HG03039 (cell line): ENCODE data around the gene AKNA.
"Not testable (repeated sequence)": the region's sequence is repeated elsewhere in the genome, so short reads cannot be mapped to it uniquely, and the experiment has no call there.

Source experiments
- ATAC-seq: cut with Tn5 transposase; IDR thresholded peaks from one replicate; pipeline ENCODE4 v1.9.1; 2021; ENCODE audit warnings: mild to moderate bottlenecking, moderate library complexity; ENCODE audit not compliant: unreplicated experiment

The AKNA gene

GRCh38 chr9:114341991-114342390 is 45.8 kb downstream of the AKNA start:
- no peak for ATAC-seq

GRCh38 chr9:114341152-114341830 is 46.5 kb downstream of the AKNA start:
- no peak for ATAC-seq

- no peak for ATAC-seq
Measured at GRCh38 chr9:114339130-114339908, 48.5 kb downstream of the AKNA start.

- no peak for ATAC-seq
Measured at GRCh38 chr9:114338187-114338586, 49.6 kb downstream of the AKNA start.

- ATAC-seq: no peak
Measured at GRCh38 chr9:114336699-114337395, 50.9 kb downstream of the AKNA start.

- no peak for ATAC-seq
Measured at GRCh38 chr9:114336157-114336556, 51.6 kb downstream of the AKNA start.

- ATAC-seq: no peak
Measured at GRCh38 chr9:114335745-114336144, 52.0 kb downstream of the AKNA start.

GRCh38 chr9:114334490-114334889 is 53.3 kb downstream of the AKNA start:
- ATAC-seq: no peak

GRCh38 chr9:114333718-114334117 is 54.1 kb downstream of the AKNA start:
- ATAC-seq: not testable (repeated sequence)

- not testable (repeated sequence) for ATAC-seq
Measured at GRCh38 chr9:114332474-114333040, 55.2 kb downstream of the AKNA start.

- not testable (repeated sequence) for ATAC-seq
Measured at GRCh38 chr9:114331229-114332195, 56.3 kb downstream of the AKNA start.

GRCh38 chr9:114330636-114331035 is 57.1 kb downstream of the AKNA start:
- no peak for ATAC-seq

GRCh38 chr9:114329625-114330022 is 58.2 kb downstream of the AKNA start, which contains the start of gene ORM2:
Gene ORM2 (plus strand): TSS chr9:114329869. CDS start chr9:114329905, 36 bp downstream.
- not testable (repeated sequence) for ATAC-seq

GRCh38 chr9:114328937-114329624 is 58.7 kb downstream of the AKNA start:
- ATAC-seq: not testable (repeated sequence)

- ATAC-seq: not testable (repeated sequence)
Measured at GRCh38 chr9:114328357-114328820, 59.4 kb downstream of the AKNA start.

GRCh38 chr9:114327749-114328148 is 60.0 kb downstream of the AKNA start:
- ATAC-seq: no peak

- not testable (repeated sequence) for ATAC-seq
Measured at GRCh38 chr9:114325684-114326254, 62.0 kb downstream of the AKNA start.

- not testable (repeated sequence) for ATAC-seq
Measured at GRCh38 chr9:114324965-114325364, 62.8 kb downstream of the AKNA start.

- ATAC-seq: no peak
Measured at GRCh38 chr9:114324492-114324891, 63.3 kb downstream of the AKNA start.
